ENCODE data around the gene KCND2.

DNA sequence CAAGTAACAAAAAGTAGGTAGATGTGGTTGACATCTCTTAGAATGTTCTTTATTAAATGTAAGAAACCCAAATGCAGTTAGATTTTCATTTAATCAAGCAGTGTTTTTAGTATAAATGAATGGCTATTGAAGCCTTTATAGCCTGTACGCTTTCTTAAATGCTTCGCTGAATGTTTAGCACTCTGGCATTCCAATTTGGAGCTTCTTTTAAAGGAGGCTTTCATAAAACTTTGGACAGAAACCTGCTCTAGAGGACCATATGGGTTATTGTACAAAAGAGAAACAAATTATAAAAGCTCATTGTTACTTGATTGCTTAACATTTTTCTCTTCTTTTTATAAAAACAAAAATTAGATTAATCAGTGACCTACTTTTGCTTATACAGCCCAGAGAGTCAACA is 59.5 kb downstream of the KCND2 start:
- TF ChIP-seq POLR2A (IDR thresholded peaks at IDR 0.05; ENCODE audit: extremely low read depth, insufficient read length), result no peak
- TF ChIP-seq, protein P1, sequence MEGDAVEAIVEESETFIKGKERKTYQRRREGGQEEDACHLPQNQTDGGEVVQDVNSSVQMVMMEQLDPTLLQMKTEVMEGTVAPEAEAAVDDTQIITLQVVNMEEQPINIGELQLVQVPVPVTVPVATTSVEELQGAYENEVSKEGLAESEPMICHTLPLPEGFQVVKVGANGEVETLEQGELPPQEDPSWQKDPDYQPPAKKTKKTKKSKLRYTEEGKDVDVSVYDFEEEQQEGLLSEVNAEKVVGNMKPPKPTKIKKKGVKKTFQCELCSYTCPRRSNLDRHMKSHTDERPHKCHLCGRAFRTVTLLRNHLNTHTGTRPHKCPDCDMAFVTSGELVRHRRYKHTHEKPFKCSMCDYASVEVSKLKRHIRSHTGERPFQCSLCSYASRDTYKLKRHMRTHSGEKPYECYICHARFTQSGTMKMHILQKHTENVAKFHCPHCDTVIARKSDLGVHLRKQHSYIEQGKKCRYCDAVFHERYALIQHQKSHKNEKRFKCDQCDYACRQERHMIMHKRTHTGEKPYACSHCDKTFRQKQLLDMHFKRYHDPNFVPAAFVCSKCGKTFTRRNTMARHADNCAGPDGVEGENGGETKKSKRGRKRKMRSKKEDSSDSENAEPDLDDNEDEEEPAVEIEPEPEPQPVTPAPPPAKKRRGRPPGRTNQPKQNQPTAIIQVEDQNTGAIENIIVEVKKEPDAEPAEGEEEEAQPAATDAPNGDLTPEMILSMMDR (IDR thresholded peaks at IDR 0.05; ENCODE audit: low read depth, low read length), result no peak

Measured in NB4 (cell line).